Smooth muscle cell (in vitro differentiated cells): Measurements from ENCODE around the gene PCK1. TPM values are rescaled to one million over a fixed set of nuclear protein-coding genes. Genes with fewer than 3 reads are reported as not detected.

Experiments used
- DNase-seq: peaks from one replicate; lab custom pipeline; 2025; ENCODE audit not compliant: unreplicated experiment; lab: John Stamatoyannopoulos, UW
- H2AFZ ChIP-seq: fragments of 200-600 bp; sonication (generic); 2 replicates; pipeline ENCODE4 v1.6.0; 2016; ENCODE audit warnings: antibody characterized with exemption, low read depth, mild to moderate bottlenecking
- H3F3A ChIP-seq: fragments of 200-600 bp; sonication (generic); 2 replicates; pipeline ENCODE4 v1.6.0; 2017; ENCODE audit warnings: antibody characterized with exemption, low read depth
- H3K27ac ChIP-seq: fragments of 200-600 bp; sonication (generic); 2 replicates; pipeline ENCODE4 v1.5.1; 2016; ENCODE audit warnings: low read depth, mild to moderate bottlenecking
- H3K27me3 ChIP-seq: fragments of 200-600 bp; sonication (generic); 2 replicates; pipeline ENCODE4 v1.6.1; 2016; ENCODE audit warnings: low read depth, mild to moderate bottlenecking
- H3K36me3 ChIP-seq: fragments of 200-600 bp; sonication (generic); 2 replicates; pipeline ENCODE4 v1.5.1; 2016; ENCODE audit warnings: low read depth
- H3K4me1 ChIP-seq: fragments of 200-600 bp; sonication (generic); 2 replicates; pipeline ENCODE4 v1.5.1; 2016; ENCODE audit warnings: low read depth
- H3K4me2 ChIP-seq: fragments of 200-600 bp; sonication (generic); 2 replicates; pipeline ENCODE4 v1.6.0; 2016; ENCODE audit warnings: mild to moderate bottlenecking
- H3K4me3 ChIP-seq: fragments of 200-600 bp; sonication (generic); 2 replicates; pipeline ENCODE4 v1.5.1; 2016; ENCODE audit warnings: mild to moderate bottlenecking
- H3K79me2 ChIP-seq: fragments of 200-600 bp; sonication (generic); 2 replicates; pipeline ENCODE4 v1.6.0; 2016; ENCODE audit warnings: low read depth, mild to moderate bottlenecking
- H3K9ac ChIP-seq: fragments of 200-600 bp; sonication (generic); 2 replicates; pipeline ENCODE4 v1.6.0; 2016; ENCODE audit warnings: low read depth
- H3K9me3 ChIP-seq: fragments of 200-600 bp; sonication (generic); replicated peaks from 2 replicates; pipeline ENCODE4 v1.5.1; 2016; ENCODE audit warnings: low read depth
- H4K20me1 ChIP-seq: fragments of 200-600 bp; sonication (generic); 2 replicates; pipeline ENCODE4 v1.6.0; 2016; ENCODE audit warnings: low read depth
- WGBS: methylation state at CpG from one replicate; pipeline ENCODE4 v1.1.7; 2016; ENCODE audit warnings: low lambda C conversion rate; 5-methylcytosine and 5-hydroxymethylcytosine counted together
- polyA plus RNA-seq: library from polyadenylated mRNA; unstranded; fragments of >200 nt; fragmentation: Nextera tagmentation; extraction: Ambion mirVana; gene quantifications from 2 replicates; pipeline ENCODE4 v1.2.1, GENCODE V29; 2016
- total RNA-seq: library from RNA; depleted of rRNA; stranded (reverse); fragments of >200 nt; gene quantifications from 2 replicates; pipeline ENCODE4 v1.2.3, GENCODE V29; 2014
- TF ChIP-seq, protein P1 (sequence below): fragments of 200-600 bp; sonication (generic); IDR thresholded peaks from 2 replicates; pipeline ENCODE4 v1.5.1; 2017; ENCODE audit warnings: borderline replicate concordance, mild to moderate bottlenecking, antibody characterized with exemption; ENCODE audit not compliant: insufficient read depth, poor library complexity, severe bottlenecking

PCK1 gene
- total and polyA plus RNA-seq, 2 experiments from 2014 or later: not detected

DNA sequence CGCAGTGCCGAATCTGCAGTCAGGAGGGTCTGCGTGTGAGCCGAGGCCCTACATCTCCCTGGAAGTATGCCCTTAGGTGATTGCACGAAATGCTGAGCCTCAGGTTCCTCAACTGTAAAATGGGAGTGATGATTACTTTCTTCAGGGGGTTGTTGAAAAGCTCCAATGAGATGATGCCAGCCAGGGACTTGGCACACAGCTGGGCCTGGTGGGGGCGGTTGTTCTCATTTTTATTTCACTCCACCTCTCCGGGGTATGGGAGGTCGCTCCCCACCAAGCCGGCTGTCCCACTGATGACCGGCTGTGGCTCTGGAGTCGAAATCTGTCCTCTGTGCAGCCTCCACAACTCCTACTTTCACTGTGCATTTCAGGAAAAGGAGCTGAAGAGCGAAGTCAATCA is 8.1 kb downstream of the PCK1 start:
- H3K4me2 ChIP-seq: no peak overlapping the region
- peaks cover 29% of the 10 kb centered on the region for H3K27me3 ChIP-seq
- no peaks in the 10 kb centered on the region for H3K9me3 ChIP-seq
- H3K4me3 ChIP-seq: no peak overlapping the region
- WGBS: 94% methylated on average over 12 of the region's 12 CpGs
- no peak overlapping the region for H3K27ac ChIP-seq
- no peaks in the 10 kb centered on the region for H3F3A ChIP-seq
- TF ChIP-seq, protein P1, sequence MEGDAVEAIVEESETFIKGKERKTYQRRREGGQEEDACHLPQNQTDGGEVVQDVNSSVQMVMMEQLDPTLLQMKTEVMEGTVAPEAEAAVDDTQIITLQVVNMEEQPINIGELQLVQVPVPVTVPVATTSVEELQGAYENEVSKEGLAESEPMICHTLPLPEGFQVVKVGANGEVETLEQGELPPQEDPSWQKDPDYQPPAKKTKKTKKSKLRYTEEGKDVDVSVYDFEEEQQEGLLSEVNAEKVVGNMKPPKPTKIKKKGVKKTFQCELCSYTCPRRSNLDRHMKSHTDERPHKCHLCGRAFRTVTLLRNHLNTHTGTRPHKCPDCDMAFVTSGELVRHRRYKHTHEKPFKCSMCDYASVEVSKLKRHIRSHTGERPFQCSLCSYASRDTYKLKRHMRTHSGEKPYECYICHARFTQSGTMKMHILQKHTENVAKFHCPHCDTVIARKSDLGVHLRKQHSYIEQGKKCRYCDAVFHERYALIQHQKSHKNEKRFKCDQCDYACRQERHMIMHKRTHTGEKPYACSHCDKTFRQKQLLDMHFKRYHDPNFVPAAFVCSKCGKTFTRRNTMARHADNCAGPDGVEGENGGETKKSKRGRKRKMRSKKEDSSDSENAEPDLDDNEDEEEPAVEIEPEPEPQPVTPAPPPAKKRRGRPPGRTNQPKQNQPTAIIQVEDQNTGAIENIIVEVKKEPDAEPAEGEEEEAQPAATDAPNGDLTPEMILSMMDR: no peak
- H4K20me1 ChIP-seq: no peaks in the 10 kb centered on the region
- H3K4me1 ChIP-seq: no peaks in the 10 kb centered on the region
- DNase-seq: no peak
- no peak overlapping the region for H2AFZ ChIP-seq
- H3K79me2 ChIP-seq: no peaks in the 10 kb centered on the region
- no peaks in the 10 kb centered on the region for H3K36me3 ChIP-seq
- H3K9ac ChIP-seq: no peak overlapping the region

DNA sequence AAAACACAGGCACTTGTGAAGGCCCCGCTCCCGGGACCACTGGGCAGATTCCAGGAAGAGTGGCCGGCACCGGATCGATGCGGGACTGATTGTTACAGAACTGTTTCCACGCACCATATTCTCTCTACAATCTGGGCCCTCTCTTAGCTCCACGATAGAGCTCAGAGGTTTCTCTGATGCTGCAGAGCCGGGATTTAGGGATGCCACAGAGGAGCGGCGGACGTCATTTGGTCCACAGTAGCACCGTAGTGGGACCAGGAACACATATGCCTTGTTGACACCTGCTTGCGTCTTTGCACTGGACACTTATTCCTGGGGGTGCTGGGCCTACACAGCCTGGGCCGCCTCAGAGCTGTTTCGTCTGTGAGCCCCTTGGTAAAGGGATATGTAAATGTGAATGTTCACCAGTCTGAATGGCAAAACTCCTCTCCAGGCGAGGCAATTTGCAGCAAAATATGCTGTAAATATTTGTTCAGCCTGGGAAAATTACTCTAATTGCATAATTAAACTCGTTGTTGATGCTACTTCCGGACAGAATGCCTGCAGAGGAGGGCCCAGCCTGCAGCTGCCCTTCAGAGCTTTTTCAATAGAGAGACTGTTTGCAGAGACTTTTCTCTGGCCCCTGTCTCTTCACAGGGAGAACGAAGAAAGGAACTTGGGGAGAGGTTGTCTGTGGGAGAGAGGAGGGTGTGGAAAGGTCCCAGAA is 9.4 kb downstream of the PCK1 start:
- H3K9me3 ChIP-seq: no peaks in the 10 kb centered on the region
- no peak for DNase-seq
- H3K27ac ChIP-seq: no peak overlapping the region
- H3F3A ChIP-seq: no peaks in the 10 kb centered on the region
- H3K79me2 ChIP-seq: no peaks in the 10 kb centered on the region
- H3K4me1 ChIP-seq: no peaks in the 10 kb centered on the region
- H2AFZ ChIP-seq: no peak overlapping the region
- no peaks in the 10 kb centered on the region for H4K20me1 ChIP-seq
- WGBS: 90% methylated on average over 20 of the region's 20 CpGs
- peaks cover 31% of the 10 kb centered on the region for H3K27me3 ChIP-seq
- H3K4me3 ChIP-seq: no peak overlapping the region
- TF ChIP-seq, protein P1: no peak
- no peaks in the 10 kb centered on the region for H3K36me3 ChIP-seq
- H3K9ac ChIP-seq: no peak overlapping the region
- no peak overlapping the region for H3K4me2 ChIP-seq

DNA sequence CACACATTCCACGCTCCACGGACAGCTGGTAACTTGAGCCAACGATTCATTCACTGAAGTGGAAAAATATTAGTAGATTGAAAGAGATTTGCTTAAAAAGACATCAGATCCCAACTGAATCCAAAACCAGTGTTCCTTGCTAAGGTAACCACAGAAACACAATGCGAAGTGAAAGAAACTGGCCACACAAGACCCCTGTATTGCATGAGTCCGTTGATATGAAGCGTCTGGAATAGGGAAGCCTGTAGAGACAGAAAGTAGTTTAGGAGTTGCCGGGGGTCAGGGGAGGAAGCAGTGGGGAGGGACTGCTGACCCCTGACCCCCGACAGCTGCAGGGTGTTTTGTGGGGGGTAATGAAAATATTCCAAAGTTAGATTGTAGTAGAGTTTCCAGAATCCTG is 10.0 kb downstream of the PCK1 start:
- Histone ChIP-seq H4K20me1 (no peaks in the 10 kb centered on the region), H3K27ac (no peak overlapping the region), H3K36me3 (no peaks in the 10 kb centered on the region), H3F3A (no peaks in the 10 kb centered on the region), H2AFZ (no peak overlapping the region), H3K4me1 (no peaks in the 10 kb centered on the region), H3K79me2 (no peaks in the 10 kb centered on the region), H3K4me2 (no peak overlapping the region), H3K9ac (no peak overlapping the region), H3K27me3 (peaks cover 36% of the 10 kb centered on the region), H3K9me3 (no peaks in the 10 kb centered on the region), H3K4me3 (no peak overlapping the region)
- DNase-seq: no peak
- WGBS: 80% methylated on average over 8 of the region's 8 CpGs
- TF ChIP-seq, protein P1: no peak
